HL-60/S4 treated with phorbol 12-myristate 13-acetate at 8.2 ng/mL for 4 days and 3 days (cell line): ENCODE results near the gene TRIM69.
"Not testable (repeated sequence)": the region's sequence is repeated elsewhere in the genome, so short reads cannot be mapped to it uniquely, and the experiment has no call there.

ENCODE experiments used
- in situ Hi-C: fragments of 300-500 bp; cut with MboI; formaldehyde crosslinking; loops from 2 replicates; pipeline ENCODE4 v1.15.0; 2022; ENCODE audit warnings: low sequenced_read_pairs

The TRIM69 gene

GRCh38 chr15:44715797-44716334, 20.5 kb upstream of the TRIM69 start:
- in situ Hi-C loops, result no loop called here

DNA sequence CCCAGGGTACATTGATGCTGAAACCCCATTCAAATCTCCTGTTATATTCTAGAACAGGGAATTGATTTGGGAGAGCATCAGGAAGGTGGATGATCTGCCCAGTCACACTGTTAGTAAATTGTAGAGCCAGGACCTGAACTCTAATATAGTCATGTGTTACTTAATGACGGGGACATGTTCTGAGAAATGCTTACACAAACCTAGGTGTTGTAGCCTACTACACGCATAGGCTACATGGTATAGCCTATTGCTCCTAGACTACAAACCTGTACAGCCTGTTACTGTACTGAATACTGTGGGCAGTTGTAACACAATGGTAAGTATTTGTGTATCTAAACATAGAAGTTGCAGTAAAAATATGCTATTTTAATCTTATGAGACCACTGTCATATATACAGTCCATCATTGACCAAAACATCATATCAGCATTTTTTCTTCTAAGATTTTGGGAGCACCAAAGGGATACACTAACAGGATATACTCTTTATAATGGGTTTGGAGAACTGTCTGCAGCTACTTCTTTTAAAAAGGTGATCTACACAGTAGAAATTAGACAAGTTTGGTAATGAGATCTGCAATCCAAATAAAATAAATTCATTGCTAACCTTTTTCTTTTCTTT, 19.2 kb upstream of the TRIM69 start:
- in situ Hi-C loops, result no loop called here

DNA sequence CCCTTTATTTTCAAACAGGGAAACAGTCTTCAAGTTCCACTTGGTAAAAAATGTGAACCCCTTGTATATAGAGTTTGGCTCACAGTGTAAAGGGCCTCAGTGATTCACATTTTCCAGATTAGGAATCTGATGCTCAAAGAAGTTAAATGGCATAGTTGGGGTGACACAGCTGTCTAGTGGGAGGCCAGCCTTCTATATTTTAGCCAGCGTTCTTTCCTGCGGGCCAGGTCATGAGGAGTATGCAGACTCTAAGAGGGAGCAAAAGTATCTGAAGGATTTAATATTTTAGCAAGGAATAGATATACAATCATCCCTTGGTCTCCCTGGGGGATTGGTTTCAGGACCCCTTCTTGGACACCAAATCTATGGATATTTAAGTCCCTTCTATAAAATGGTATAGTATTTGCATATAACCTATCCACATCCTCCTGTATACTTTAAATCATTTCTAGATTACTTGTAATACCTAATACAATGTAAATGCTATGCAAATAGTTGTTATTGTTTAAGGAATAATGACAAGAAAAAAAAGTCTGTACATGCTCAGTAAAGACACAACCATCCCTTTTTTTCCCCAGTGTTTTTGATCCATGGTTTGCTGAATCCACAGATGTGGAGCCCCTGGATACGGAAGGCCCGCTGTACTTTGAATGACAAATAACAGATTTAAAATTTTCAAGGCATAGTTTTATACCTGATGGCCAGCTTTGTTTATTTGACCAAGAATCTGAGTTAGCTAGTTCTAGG, 18.0 kb upstream of the TRIM69 start:
- in situ Hi-C loops, result no loop called here

- in situ Hi-C loops, result no loop called here
Observed at GRCh38 chr15:44718927-44719292, 17.4 kb upstream of the TRIM69 start.

DNA sequence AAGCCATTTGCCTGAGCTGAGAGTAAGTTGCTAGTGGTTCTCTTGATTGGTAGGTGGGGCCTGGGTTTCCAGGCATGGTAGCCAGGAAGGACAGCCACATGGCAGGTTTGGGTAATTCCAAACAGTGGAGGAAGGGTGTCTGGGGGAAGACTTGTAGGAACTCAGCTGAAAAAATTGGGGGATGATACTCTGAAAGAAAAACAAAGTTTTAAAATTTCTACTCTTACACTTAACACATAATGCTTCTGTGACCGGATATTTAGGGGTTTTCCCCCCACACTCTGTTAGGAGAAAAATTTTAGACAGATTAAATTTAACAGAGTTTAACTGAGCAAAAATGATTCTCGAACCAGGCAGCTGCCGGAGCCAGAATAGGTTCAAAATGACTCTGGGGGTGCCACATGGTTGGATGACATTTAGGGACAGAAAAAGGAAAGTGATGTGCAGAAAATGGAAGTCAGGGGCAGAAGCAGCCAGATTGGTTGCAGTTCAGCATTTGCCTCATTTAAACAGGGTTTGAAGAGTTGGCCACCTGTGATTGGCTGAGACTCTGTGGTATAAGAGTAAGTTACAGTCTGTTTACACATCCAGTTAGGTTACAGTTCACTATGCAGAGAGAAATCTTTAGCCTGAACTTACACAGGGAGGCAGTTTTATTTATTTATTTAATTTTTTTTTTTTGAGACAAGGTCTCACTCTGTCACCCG, 16.9 kb upstream of the TRIM69 start:
- in situ Hi-C loops, result no loop called here

- in situ Hi-C loops, result not testable (repeated sequence)
Observed at GRCh38 chr15:44720000-44720435, 16.3 kb upstream of the TRIM69 start.

- in situ Hi-C loops, result no loop called here
Observed at GRCh38 chr15:44720460-44721176, 15.7 kb upstream of the TRIM69 start.

- in situ Hi-C loops, result no loop called here
Observed at GRCh38 chr15:44722011-44722410, 14.3 kb upstream of the TRIM69 start.

DNA sequence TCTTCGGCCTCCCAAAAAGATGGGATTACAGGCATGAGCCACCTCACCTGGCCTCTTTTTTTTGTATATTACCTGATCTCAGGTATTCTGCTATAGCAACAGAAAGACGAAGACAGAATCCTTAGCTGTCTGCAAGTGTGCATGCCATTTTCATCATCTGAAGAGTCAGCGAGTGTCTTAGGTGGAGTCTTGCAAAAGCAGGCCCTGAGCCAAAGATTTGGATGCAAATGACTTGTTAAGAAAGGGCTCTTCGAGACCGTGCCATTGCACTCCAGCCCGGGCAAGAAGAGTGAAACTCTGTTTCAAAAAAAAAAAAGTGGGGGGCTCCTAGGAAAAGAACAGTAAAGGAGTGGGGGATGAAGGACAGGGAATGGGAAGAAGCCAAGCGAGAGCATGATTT, 10.2 kb upstream of the TRIM69 start:
- in situ Hi-C loops, result no loop called here

GRCh38 chr15:44726568-44727484, 9.5 kb upstream of the TRIM69 start:
- in situ Hi-C loops, result no loop called here

GRCh38 chr15:44727485-44728231, 8.7 kb upstream of the TRIM69 start:
- in situ Hi-C loops, result no loop called here

- in situ Hi-C loops, result not testable (repeated sequence)
Observed at GRCh38 chr15:44728232-44728575, 8.1 kb upstream of the TRIM69 start.

GRCh38 chr15:44728576-44729407, 7.5 kb upstream of the TRIM69 start:
- in situ Hi-C loops, result no loop called here

DNA sequence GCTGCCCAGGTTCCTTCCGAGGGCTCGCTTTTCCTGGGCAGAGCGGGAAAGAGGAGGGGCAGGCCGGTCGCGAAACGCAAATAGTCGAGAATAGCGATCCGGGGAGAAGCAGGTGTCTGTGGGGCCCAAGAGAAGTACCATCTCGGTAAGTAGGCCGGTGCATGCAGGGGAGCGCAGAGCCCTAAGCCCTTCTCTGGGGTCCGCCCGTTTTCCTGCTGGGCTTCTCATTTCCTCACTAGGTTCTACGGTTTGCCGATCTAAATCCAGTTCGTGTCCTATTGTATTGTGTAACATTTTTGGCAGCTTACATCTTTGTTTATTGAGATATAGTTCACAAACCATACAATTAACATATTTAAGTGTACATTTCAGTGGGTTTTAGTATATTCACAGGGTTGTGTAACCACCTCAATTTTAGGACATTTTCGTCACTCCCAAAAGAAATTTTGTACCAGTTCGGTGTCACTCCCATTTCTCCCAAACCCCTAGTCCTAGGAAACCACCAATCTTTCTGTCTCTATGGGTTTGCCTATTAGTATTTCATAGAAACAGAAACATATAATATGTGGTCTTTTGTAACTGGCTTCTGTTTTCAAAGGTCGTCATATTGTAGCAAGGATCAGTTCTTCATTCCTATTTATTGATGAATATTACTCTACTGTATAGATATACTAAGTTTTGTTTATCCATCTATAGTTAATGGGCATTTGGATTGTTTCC, 6.8 kb upstream of the TRIM69 start:
- in situ Hi-C loops, result no loop called here

DNA sequence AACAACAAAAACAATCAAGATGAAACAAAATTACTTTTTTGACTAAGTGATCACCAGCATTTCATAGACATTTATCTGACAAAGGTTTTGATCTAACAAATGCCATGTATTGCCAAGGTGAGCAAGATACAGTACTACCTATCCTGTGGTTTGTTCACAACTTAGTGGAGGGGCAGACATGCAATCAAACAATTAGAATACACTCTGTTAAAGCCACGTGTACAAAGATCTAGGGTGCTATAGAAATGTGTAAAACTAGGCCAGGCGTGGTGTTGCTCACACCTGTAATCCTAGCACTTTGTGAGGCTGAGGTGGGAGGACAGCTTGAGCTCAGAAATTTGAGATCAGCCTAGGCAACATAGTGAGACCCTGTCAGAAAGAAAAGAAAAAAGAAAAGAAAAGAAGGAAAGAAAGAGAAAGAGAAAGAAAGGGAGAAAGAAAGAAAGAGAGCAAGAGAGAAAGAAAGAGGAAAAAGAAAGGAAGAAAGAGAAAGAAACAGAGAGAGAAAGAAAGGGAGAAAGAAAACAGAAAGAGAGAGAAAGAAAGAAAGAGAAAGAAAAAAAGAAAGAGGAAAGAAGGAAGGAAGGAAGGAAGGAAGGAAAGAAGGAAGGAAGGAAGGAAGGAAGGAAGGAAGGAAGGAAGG, 1.4 kb upstream of the TRIM69 start:
- in situ Hi-C loops, result no loop called here

- in situ Hi-C loops, result no loop called here
Observed at GRCh38 chr15:44735482-44736180, 697 bp upstream of the TRIM69 start.
